Measurements from ENCODE around the gene TEP1. TPM values are rescaled to one million over a fixed set of nuclear protein-coding genes. Genes with fewer than 3 reads are reported as not detected.
"Not testable (repeated sequence)": the region's sequence is repeated elsewhere in the genome, so short reads cannot be mapped to it uniquely, and the experiment has no call there.

Gene TEP1
- total and polyA plus RNA-seq, 4 donors: 9.6 to 21.8 (median 16.1) TPM

DNA sequence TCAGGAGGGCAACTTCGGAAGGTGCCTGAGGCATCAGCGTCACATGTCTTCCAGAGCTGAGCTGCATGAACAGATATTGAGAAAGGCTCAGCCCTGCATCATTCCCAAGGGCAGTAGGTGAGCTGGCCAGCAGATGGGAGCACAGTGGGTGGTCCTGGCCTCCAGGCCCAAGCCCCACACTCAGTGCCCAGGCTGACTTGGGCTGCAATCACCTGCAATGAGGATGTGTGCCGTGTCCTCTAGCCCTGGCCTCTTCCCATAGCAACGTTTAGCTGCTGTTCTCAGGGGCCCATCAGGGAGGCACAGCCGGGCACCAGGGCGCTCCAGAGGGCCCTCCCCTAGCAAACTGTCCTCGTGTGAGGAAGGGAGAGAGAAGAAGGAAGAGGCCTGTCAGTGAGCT lies 32.0 kb downstream of the TEP1 start:
- Histone ChIP-seq H3K36me3 (ENCODE audit: control insufficient read depth, insufficient read depth, low read length) (peaks cover 94% of the 10 kb centered on the region), H3K4me1 (ENCODE audit: control insufficient read depth, insufficient read depth, low read length) (no peaks in the 10 kb centered on the region), H3K4me3 (ENCODE audit: low read depth, low read length) (no peak overlapping the region), H3K27me3 (ENCODE audit: control insufficient read depth, insufficient read depth, low read length) (no peaks in the 10 kb centered on the region), H3K9me3 (ENCODE audit: control insufficient read depth, insufficient read depth, low read length) (no peaks in the 10 kb centered on the region), H3K27ac (ENCODE audit: low read depth, low read length) (no peak overlapping the region)
- no peak for DNase-seq (ENCODE audit: low read depth in 4 of 6, low spot score in 6 of 6)
- 82% methylated on average over 7 of the region's 7 CpGs for WGBS (ENCODE audit: insufficient coverage)

DNA sequence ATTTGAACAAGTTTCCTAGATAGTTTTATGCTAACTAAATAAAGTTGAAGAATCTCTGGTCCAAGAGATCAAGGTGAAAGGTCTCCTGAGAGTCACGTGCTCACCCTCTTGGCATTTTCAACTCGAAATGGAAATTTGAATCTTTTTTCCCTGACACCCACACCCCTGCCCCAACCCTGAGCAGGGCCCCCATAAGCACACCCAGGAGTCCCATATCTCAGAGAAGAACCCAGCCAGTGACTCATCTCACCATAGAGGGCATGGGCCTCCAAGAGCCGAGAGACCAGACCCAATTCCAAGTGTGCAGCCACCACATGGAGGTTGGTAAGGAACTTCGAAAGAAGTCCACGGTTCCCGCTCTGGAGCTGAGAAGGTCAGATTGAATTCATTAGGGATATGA lies 32.6 kb downstream of the TEP1 start:
- Histone ChIP-seq H3K27ac (ENCODE audit: low read depth, low read length) (no peak overlapping the region), H3K4me3 (ENCODE audit: low read depth, low read length) (no peak overlapping the region), H3K27me3 (ENCODE audit: control insufficient read depth, insufficient read depth, low read length) (no peaks in the 10 kb centered on the region), H3K9me3 (ENCODE audit: control insufficient read depth, insufficient read depth, low read length) (no peaks in the 10 kb centered on the region), H3K36me3 (ENCODE audit: control insufficient read depth, insufficient read depth, low read length) (peaks cover 94% of the 10 kb centered on the region), H3K4me1 (ENCODE audit: control insufficient read depth, insufficient read depth, low read length) (no peaks in the 10 kb centered on the region)
- no peak for DNase-seq (ENCODE audit: low read depth in 4 of 6, low spot score in 6 of 6)
- WGBS (ENCODE audit: insufficient coverage): 89% methylated on average over 6 of the region's 6 CpGs

DNA sequence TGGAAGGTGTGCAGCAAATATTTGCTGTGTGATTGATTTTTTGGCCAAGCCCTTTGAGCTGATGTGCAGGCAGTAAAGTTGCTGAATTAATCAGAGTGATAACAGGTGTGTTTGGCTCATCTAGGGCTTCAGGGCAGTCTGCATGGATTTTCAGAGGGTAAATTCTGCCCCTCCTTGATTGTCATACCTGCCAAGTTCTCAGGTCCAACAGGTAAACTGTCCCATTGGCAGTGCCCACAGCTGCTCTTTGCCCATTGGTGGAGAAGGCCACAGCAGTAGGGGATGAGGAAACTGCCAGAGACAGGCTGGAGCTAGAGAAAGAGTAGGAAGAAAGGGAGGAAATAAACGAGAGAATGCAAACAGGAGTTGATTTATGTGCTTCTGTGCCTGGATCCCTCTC lies 33.6 kb downstream of the TEP1 start:
- no peak for DNase-seq (ENCODE audit: low read depth in 4 of 6, low spot score in 6 of 6)
- Histone ChIP-seq H3K9me3 (ENCODE audit: control insufficient read depth, insufficient read depth, low read length) (no peaks in the 10 kb centered on the region), H3K27ac (ENCODE audit: low read depth, low read length) (no peak overlapping the region), H3K4me3 (ENCODE audit: low read depth, low read length) (no peak overlapping the region), H3K36me3 (ENCODE audit: control insufficient read depth, insufficient read depth, low read length) (peaks cover 93% of the 10 kb centered on the region), H3K27me3 (ENCODE audit: control insufficient read depth, insufficient read depth, low read length) (no peaks in the 10 kb centered on the region), H3K4me1 (ENCODE audit: control insufficient read depth, insufficient read depth, low read length) (no peaks in the 10 kb centered on the region)
- 71% methylated on average over 1 of the region's 1 CpG for WGBS (ENCODE audit: insufficient coverage)

DNA sequence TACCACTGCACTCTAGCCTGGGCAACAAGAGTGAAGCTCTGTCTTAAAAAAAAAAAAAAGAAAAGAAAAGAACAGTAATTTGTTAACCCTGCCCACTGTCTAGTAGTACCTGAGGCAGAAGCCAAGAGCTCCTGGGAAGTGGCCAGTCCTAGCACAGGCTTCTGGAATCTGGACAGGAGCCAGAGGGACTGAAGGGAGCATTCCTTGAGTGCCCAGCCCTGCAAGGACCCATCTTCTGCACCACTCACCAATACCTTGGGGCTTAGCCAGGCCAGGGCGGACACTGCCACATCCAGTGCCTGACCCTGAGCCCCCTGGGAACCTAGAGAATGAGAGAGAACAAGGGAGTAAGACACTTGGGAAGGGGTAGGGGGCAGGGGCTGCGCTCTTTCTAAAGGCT lies 36.1 kb downstream of the TEP1 start:
- Histone ChIP-seq H3K4me1 (ENCODE audit: control insufficient read depth, insufficient read depth, low read length) (no peaks in the 10 kb centered on the region), H3K4me3 (ENCODE audit: low read depth, low read length) (no peak overlapping the region), H3K36me3 (ENCODE audit: control insufficient read depth, insufficient read depth, low read length) (peaks cover 92% of the 10 kb centered on the region), H3K9me3 (ENCODE audit: control insufficient read depth, insufficient read depth, low read length) (no peaks in the 10 kb centered on the region), H3K27me3 (ENCODE audit: control insufficient read depth, insufficient read depth, low read length) (no peaks in the 10 kb centered on the region), H3K27ac (ENCODE audit: low read depth, low read length) (no peak overlapping the region)
- WGBS (ENCODE audit: insufficient coverage): no CpG with 5 or more reads among the region's 2 CpGs
- DNase-seq (ENCODE audit: low read depth in 4 of 6, low spot score in 6 of 6): no peak

DNA sequence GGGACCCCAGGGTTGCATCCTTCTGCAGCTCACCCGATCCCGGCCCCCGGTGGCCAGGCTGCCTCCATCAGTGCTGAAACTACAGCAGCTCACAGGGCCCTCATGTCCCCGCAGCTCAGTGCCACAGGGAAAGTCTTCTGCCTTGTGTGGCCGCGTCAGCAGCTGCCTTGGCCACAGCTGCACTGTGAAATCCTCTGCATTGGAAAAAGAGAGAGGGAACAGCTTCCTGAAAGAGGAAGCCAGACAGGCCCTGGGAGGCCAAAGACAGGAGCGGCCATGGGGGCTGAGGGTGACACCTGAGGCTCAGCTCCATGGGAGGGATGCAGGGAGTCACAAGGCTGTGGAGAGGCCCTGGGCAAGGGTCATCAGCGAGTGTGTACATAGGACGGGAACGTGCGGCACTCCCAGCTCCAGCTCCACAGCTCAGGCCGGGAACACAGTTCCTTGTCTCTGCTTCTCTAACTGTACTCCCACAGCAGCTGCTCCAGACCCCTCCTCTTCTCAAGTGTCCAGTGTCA lies 37.2 kb downstream of the TEP1 start:
- H3K9me3 ChIP-seq (ENCODE audit: control insufficient read depth, insufficient read depth, low read length): no peaks in the 10 kb centered on the region
- no peaks in the 10 kb centered on the region for H3K27me3 ChIP-seq (ENCODE audit: control insufficient read depth, insufficient read depth, low read length)
- no peak overlapping the region for H3K4me3 ChIP-seq (ENCODE audit: low read depth, low read length)
- H3K27ac ChIP-seq (ENCODE audit: low read depth, low read length): no peak overlapping the region
- no peak for DNase-seq (ENCODE audit: low read depth in 4 of 6, low spot score in 6 of 6)
- H3K36me3 ChIP-seq (ENCODE audit: control insufficient read depth, insufficient read depth, low read length): peaks cover 88% of the 10 kb centered on the region
- H3K4me1 ChIP-seq (ENCODE audit: control insufficient read depth, insufficient read depth, low read length): no peaks in the 10 kb centered on the region
- WGBS (ENCODE audit: insufficient coverage): 92% methylated on average over 12 of the region's 12 CpGs

DNA sequence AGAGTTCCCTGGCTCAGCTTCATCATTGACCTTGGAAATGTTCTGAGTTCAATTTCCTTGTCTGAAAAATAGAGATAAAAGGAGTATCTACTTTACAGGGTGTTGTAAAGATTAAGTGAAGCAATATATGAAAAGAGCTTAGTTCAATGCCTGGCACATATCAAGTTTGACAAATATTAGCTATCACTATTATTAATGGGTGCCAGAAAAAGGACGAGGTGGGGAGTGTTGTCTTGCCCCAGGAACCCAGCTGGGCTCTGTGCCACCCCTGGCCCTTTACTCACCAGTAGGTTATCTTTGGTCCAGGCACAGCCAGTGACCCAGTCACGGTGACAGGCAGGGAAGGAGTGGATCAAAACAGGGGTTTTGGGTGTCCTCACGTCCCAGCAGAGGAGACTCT lies 37.8 kb downstream of the TEP1 start:
- Histone ChIP-seq H3K27ac (ENCODE audit: low read depth, low read length) (no peak overlapping the region), H3K4me1 (ENCODE audit: control insufficient read depth, insufficient read depth, low read length) (no peaks in the 10 kb centered on the region), H3K36me3 (ENCODE audit: control insufficient read depth, insufficient read depth, low read length) (peaks cover 82% of the 10 kb centered on the region), H3K9me3 (ENCODE audit: control insufficient read depth, insufficient read depth, low read length) (no peaks in the 10 kb centered on the region), H3K27me3 (ENCODE audit: control insufficient read depth, insufficient read depth, low read length) (no peaks in the 10 kb centered on the region), H3K4me3 (ENCODE audit: low read depth, low read length) (no peak overlapping the region)
- 94% methylated on average over 2 of the region's 3 CpGs for WGBS (ENCODE audit: insufficient coverage)
- DNase-seq (ENCODE audit: low read depth in 4 of 6, low spot score in 6 of 6): no peak

DNA sequence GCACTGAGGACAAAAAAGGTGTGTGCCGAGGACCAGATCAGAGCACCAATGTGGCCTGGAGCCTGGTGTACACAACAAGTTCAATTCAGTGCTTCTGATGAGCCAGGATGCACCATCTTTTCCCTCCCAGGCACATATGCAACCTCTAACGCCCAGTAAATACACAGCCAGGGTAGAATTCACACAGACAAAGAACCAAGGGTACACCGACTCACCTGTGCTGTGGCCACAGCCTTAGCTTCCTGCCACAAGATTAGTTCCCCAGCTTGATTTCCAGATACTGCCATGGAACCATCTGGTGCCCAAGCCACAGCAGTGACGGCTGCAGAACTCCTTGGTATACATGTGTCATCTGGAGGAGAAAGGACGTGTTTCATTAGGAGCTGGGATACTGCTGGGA lies 40.5 kb downstream of the TEP1 start:
- Histone ChIP-seq H3K27ac (ENCODE audit: low read depth, low read length) (no peak overlapping the region), H3K4me1 (ENCODE audit: control insufficient read depth, insufficient read depth, low read length) (no peaks in the 10 kb centered on the region), H3K27me3 (ENCODE audit: control insufficient read depth, insufficient read depth, low read length) (no peaks in the 10 kb centered on the region), H3K9me3 (ENCODE audit: control insufficient read depth, insufficient read depth, low read length) (no peaks in the 10 kb centered on the region), H3K36me3 (ENCODE audit: control insufficient read depth, insufficient read depth, low read length) (peaks cover 74% of the 10 kb centered on the region), H3K4me3 (ENCODE audit: low read depth, low read length) (no peak overlapping the region)
- no peak for DNase-seq (ENCODE audit: low read depth in 4 of 6, low spot score in 6 of 6)
- 74% methylated on average over 3 of the region's 5 CpGs for WGBS (ENCODE audit: insufficient coverage)

DNA sequence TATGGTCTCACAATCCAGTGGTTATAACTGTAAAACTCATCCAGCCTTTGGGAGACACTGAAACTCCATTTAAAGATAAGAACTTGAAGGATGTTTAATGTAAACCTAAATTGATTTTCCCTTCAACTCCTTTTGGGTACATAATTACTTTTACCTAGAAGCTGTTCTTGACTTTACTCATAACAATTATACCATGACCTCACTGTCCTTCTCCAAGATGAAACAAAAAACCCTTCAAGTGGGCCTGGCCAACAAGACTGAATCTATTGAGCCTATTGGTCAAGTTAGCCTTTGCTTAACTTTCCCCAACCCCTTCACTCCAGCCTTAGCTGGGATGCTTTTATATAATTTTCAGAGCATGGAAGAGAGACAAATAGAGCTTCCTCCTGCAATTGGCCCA lies 47.4 kb downstream of the TEP1 start:
- DNase-seq (ENCODE audit: low read depth in 4 of 6, low spot score in 6 of 6): no peak
- Histone ChIP-seq H3K4me3 (ENCODE audit: low read depth, low read length) (no peak overlapping the region), H3K27ac (ENCODE audit: low read depth, low read length) (no peak overlapping the region), H3K4me1 (ENCODE audit: control insufficient read depth, insufficient read depth, low read length) (no peaks in the 10 kb centered on the region), H3K36me3 (ENCODE audit: control insufficient read depth, insufficient read depth, low read length) (peaks cover 19% of the 10 kb centered on the region), H3K9me3 (ENCODE audit: control insufficient read depth, insufficient read depth, low read length) (no peaks in the 10 kb centered on the region), H3K27me3 (ENCODE audit: control insufficient read depth, insufficient read depth, low read length) (no peaks in the 10 kb centered on the region)

DNA sequence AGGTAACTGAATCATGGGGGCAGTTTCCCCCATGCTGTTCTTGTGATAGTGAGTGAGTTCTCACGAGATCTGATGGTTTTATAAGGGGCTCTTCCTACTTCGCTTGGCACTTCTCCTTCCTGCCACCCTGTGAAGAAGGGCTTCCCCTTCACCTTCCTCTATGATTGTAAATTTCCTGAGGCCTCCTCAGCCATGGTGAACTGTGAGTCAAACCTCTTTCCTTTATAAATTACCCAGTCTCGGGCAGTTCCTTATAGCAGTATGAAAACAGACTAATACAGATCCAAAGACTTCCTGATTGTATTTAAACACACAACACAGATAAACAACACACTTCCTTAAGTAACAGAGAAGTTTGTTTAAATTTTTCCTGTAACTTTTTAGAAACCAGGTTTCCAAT lies 54.8 kb downstream of the TEP1 start:
- DNase-seq (ENCODE audit: low read depth in 4 of 6, low spot score in 6 of 6); H3K27me3 ChIP-seq (ENCODE audit: control insufficient read depth, insufficient read depth, low read length); H3K4me3 ChIP-seq (ENCODE audit: low read depth, low read length); H3K27ac ChIP-seq (ENCODE audit: low read depth, low read length); H3K4me1 ChIP-seq (ENCODE audit: control insufficient read depth, insufficient read depth, low read length); H3K9me3 ChIP-seq (ENCODE audit: control insufficient read depth, insufficient read depth, low read length): not testable (repeated sequence)
- WGBS (ENCODE audit: insufficient coverage): 70% methylated on average over 2 of the region's 3 CpGs
- H3K36me3 ChIP-seq (ENCODE audit: control insufficient read depth, insufficient read depth, low read length): peaks cover 33% of the 10 kb centered on the region

DNA sequence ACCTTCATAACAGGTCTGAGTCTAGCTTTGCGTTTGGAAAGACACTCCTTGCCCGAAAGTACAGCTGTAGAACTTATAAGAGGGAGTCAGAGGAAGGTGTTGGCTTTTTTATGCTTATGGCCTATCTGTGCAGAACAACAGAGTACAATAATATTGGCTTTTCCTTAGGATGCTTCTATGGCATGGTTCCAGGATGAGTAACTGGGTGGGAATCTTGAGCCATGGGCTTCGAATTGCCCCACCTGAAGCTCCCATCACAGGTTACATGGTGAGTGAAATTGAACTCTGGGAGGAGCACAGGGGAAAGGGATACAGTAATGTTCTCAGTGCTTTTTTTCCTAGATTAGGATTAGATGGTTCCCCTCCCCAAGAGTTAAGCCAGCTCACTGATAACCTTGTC lies 56.9 kb downstream of the TEP1 start:
- 100% methylated on average over 2 of the region's 3 CpGs for WGBS (ENCODE audit: insufficient coverage)
- no peak for DNase-seq (ENCODE audit: low read depth in 4 of 6, low spot score in 6 of 6)
- H3K9me3 ChIP-seq (ENCODE audit: control insufficient read depth, insufficient read depth, low read length): no peaks in the 10 kb centered on the region
- H3K36me3 ChIP-seq (ENCODE audit: control insufficient read depth, insufficient read depth, low read length): peaks cover 49% of the 10 kb centered on the region
- no peaks in the 10 kb centered on the region for H3K27me3 ChIP-seq (ENCODE audit: control insufficient read depth, insufficient read depth, low read length)
- H3K4me3 ChIP-seq (ENCODE audit: low read depth, low read length): no peak overlapping the region
- no peaks in the 10 kb centered on the region for H3K4me1 ChIP-seq (ENCODE audit: control insufficient read depth, insufficient read depth, low read length)
- no peak overlapping the region for H3K27ac ChIP-seq (ENCODE audit: low read depth, low read length)
